HL-60 (cell line): ENCODE measurements around the gene CCDC85B.

Source experiments
- GABPA ChIP-seq: IDR thresholded peaks from 2 replicates; pipeline ENCODE4 v1.6.1; 2012; ENCODE audit warnings: low read depth
- POLR2AphosphoS5 ChIP-seq: IDR thresholded peaks from 2 replicates; pipeline ENCODE4 v1.6.1; 2012; ENCODE audit warnings: low read depth
- SPI1 ChIP-seq: IDR thresholded peaks from 2 replicates; pipeline ENCODE4 v1.6.1; 2012; ENCODE audit warnings: low read depth, mild to moderate bottlenecking, borderline replicate concordance
- TF ChIP-seq, protein P1 (sequence below): IDR thresholded peaks from one replicate; pipeline ENCODE4 v1.5.1; 2011; ENCODE audit warnings: low read length, control low read depth, inconsistent platforms; ENCODE audit not compliant: insufficient read depth
- TF ChIP-seq, protein P2 (sequence below): IDR thresholded peaks from 2 replicates; pipeline ENCODE4 v1.6.1; 2012; ENCODE audit warnings: low read depth; ENCODE audit not compliant: insufficient replicate concordance

DNA sequence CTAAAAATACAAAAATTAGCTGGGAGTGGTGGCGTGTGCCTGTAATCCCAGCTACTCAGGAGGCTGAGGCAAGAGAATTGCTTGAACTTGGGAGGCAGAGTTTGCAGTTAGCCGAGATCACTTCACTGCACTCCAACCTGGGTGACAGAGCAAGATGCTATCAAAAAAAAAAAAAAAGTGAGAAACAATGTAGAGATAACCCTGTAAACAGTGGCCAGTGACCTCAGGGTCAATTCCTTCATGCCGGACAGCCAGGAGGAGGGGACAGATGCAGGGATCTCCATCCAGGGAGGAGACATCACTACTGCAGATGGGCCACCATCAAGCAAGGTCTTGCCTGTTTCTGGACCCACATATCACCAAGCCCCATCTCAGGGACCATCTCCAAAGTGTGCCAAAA is 42.7 kb upstream of the CCDC85B start:
- TF ChIP-seq, protein P1, sequence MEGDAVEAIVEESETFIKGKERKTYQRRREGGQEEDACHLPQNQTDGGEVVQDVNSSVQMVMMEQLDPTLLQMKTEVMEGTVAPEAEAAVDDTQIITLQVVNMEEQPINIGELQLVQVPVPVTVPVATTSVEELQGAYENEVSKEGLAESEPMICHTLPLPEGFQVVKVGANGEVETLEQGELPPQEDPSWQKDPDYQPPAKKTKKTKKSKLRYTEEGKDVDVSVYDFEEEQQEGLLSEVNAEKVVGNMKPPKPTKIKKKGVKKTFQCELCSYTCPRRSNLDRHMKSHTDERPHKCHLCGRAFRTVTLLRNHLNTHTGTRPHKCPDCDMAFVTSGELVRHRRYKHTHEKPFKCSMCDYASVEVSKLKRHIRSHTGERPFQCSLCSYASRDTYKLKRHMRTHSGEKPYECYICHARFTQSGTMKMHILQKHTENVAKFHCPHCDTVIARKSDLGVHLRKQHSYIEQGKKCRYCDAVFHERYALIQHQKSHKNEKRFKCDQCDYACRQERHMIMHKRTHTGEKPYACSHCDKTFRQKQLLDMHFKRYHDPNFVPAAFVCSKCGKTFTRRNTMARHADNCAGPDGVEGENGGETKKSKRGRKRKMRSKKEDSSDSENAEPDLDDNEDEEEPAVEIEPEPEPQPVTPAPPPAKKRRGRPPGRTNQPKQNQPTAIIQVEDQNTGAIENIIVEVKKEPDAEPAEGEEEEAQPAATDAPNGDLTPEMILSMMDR, result no peak
- no peak for TF ChIP-seq POLR2AphosphoS5
- TF ChIP-seq GABPA, result no peak
- TF ChIP-seq, protein P2, sequence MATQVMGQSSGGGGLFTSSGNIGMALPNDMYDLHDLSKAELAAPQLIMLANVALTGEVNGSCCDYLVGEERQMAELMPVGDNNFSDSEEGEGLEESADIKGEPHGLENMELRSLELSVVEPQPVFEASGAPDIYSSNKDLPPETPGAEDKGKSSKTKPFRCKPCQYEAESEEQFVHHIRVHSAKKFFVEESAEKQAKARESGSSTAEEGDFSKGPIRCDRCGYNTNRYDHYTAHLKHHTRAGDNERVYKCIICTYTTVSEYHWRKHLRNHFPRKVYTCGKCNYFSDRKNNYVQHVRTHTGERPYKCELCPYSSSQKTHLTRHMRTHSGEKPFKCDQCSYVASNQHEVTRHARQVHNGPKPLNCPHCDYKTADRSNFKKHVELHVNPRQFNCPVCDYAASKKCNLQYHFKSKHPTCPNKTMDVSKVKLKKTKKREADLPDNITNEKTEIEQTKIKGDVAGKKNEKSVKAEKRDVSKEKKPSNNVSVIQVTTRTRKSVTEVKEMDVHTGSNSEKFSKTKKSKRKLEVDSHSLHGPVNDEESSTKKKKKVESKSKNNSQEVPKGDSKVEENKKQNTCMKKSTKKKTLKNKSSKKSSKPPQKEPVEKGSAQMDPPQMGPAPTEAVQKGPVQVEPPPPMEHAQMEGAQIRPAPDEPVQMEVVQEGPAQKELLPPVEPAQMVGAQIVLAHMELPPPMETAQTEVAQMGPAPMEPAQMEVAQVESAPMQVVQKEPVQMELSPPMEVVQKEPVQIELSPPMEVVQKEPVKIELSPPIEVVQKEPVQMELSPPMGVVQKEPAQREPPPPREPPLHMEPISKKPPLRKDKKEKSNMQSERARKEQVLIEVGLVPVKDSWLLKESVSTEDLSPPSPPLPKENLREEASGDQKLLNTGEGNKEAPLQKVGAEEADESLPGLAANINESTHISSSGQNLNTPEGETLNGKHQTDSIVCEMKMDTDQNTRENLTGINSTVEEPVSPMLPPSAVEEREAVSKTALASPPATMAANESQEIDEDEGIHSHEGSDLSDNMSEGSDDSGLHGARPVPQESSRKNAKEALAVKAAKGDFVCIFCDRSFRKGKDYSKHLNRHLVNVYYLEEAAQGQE, result no peak
- no peak for TF ChIP-seq SPI1
